ENCODE measurements around the gene CDYL. TPM values are rescaled to one million over a fixed set of nuclear protein-coding genes. Genes with fewer than 3 reads are reported as not detected.

The CDYL gene
- total RNA-seq, 1 donor: 48.4 TPM

DNA sequence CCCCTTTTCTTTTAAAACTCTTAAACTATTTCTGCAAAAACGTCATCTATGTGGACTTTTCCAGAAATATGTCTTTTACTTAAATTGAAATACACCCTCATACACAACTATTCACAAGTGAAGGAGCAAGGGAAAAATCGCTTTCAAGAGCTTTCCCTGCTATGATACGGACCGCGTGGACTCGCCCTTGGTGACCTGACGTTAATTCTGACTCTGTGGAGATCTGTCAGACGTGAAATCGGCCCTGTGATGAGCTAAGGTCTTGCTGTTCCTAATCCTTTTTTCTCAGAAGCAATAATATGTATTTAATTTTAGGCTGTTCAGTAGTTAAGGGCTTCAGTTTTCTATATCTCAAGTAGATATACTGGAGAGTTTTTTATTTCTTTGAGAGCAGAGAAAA, 114.0 kb downstream of the CDYL start:
- no peak for DNase-seq (ENCODE audit: low read depth)
- TF ChIP-seq, protein P1, sequence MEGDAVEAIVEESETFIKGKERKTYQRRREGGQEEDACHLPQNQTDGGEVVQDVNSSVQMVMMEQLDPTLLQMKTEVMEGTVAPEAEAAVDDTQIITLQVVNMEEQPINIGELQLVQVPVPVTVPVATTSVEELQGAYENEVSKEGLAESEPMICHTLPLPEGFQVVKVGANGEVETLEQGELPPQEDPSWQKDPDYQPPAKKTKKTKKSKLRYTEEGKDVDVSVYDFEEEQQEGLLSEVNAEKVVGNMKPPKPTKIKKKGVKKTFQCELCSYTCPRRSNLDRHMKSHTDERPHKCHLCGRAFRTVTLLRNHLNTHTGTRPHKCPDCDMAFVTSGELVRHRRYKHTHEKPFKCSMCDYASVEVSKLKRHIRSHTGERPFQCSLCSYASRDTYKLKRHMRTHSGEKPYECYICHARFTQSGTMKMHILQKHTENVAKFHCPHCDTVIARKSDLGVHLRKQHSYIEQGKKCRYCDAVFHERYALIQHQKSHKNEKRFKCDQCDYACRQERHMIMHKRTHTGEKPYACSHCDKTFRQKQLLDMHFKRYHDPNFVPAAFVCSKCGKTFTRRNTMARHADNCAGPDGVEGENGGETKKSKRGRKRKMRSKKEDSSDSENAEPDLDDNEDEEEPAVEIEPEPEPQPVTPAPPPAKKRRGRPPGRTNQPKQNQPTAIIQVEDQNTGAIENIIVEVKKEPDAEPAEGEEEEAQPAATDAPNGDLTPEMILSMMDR (IDR thresholded peaks at IDR 0.05; ENCODE audit: insufficient read depth, low read length): no peak

DNA sequence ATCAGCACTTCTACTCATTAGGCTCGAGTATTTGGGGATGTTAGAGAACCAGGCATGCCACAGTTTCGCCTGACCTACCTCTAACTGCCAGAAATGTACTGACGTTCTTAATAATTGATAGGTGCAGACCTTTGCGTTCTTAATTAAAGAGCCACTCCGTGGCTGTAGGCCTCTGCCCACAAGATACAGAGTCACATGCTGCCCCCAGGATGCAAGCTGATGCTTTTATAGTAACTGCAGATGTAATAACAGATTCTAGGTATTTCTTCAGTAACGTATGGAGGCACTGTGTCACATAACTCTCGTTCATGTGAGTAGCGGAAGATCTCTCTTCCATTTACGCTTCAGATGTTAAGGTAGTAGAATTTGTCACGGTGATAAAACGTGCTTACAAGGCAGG, 114.4 kb downstream of the CDYL start:
- H3K4me3 ChIP-seq (ENCODE audit: low read depth, low read length): no peak overlapping the region
- TF ChIP-seq, protein P1 (IDR thresholded peaks at IDR 0.05; ENCODE audit: insufficient read depth, low read length): no peak
- no peak for DNase-seq (ENCODE audit: low read depth)

More for the DNA sequence above, 114.0 kb downstream of the CDYL start:
- no peak overlapping the region for H3K4me3 ChIP-seq (ENCODE audit: low read depth, low read length)

DNA sequence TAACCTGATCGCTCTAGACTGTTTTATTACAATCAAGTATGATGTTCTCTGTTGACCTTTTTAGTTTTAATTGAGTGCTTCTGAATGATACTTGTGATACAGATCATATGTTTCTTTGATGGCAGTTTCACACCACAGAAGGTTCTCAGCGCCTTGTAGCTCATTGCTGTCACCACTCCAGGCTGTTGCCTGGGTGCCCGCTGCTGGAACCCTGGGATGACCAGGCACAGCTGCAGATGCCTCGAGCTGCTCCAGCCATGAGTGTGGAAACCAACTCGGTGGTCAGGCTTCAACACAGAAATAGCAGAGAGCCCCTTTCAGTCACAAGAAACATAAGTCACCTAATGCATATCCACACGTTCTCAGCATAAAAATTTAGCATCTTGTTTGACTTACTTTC, 114.9 kb downstream of the CDYL start:
- no peak overlapping the region for H3K4me3 ChIP-seq (ENCODE audit: low read depth, low read length)
- TF ChIP-seq, protein P1 (IDR thresholded peaks at IDR 0.05; ENCODE audit: insufficient read depth, low read length): no peak
- DNase-seq (ENCODE audit: low read depth): no peak

DNA sequence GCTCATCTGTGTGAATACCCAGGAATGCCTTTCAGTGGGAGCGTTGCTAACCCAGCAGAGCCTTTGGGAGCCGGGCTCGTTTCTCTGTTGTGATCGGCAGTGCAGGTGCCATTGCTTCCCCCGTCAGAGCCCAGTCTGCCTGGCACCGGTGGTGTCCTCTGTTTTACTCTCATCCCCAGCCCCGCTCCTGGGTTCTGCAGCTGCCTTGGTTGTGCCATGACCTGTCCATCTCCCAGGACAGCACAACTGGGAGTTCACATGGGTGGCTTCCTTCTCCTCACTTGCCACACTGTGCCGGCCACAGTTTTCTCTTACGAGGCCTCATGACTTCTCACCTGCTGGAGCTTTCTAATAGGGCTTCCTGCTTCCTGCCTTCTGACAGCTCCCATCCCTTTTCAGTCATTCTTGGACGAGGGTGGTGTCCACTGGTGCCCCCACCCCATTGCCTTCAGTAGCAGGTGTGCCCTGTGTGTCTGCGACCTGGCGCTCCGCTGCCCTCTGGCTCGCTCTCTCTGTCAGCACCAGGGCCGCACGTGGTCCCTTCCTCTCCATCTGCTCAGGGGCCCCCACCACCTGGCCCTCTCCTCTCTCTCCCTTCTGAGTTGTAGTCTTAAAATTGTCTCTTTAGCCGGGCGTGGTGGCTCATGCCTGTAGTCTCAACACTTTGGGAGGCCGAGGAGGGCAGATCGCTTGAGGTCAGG, 116.7 kb downstream of the CDYL start:
- DNase-seq (ENCODE audit: low read depth): no peak

DNA sequence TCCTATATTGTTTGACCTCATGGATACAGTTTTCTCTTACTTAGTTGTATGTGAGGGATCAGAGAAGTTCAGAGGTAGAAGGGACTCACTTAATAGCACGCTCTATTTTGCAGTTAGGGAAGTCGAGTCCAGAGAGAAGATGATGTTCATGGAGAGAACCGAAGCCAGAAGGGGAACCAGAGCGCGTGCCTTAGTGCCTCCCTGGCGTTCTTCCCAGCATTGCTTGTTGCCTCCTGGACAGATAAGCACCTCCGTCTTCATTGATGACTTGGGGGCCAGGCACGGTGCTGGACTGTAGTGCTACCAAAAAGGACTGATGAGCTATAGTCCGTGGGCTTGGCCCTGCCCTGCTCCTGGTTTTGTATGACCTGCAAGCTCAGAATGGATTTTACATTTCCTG, 117.8 kb downstream of the CDYL start:
- TF ChIP-seq, protein P1 (IDR thresholded peaks at IDR 0.05; ENCODE audit: insufficient read depth, low read length): no peak
- H3K4me3 ChIP-seq (ENCODE audit: low read depth, low read length): no peak overlapping the region
- no peak for DNase-seq (ENCODE audit: low read depth)

More for the DNA sequence above, 116.7 kb downstream of the CDYL start:
- H3K4me3 ChIP-seq (ENCODE audit: low read depth, low read length): no peak overlapping the region
- TF ChIP-seq, protein P1 (IDR thresholded peaks at IDR 0.05; ENCODE audit: insufficient read depth, low read length): no peak

DNA sequence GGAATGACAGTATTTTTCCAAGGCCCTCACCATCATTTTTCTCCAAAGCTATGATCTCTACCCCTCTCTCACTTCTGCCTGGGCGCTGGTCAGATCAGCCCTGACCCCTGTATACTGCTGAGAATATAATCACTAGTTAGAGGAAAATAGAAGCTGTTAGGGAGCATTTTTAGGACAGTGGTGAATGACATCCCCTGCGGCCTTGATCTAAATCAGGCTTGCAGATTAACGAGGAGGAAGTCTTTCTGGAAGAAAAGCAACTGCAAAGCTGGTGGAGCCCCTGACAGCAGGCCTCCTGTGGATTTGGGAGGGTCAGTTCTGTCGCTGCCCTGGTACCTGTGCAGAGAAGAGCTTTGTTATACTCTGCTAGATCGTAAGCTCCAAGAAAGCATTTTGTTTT, 119.8 kb downstream of the CDYL start:
- no peak overlapping the region for H3K4me3 ChIP-seq (ENCODE audit: low read depth, low read length)
- no peak for DNase-seq (ENCODE audit: low read depth)
- TF ChIP-seq, protein P1 (IDR thresholded peaks at IDR 0.05; ENCODE audit: insufficient read depth, low read length): no peak

DNA sequence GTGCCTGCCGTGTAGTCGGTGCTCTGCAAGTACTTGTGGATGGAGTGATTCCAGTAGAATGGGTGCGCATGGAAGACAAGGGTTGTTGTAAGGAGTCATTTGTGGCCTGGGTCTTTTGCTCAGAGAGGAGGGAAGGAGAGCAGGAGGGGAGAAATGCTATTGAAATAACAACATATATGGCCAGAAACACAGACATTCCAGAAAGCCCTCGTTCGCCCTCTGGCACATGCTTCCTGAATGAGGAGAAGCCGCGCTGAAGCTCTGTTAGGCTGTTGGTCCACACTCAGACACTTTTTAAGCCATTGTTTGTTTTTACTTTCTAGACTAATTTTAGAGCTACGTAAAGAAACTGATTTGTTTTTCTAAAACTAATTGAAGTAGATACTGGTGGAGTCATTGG, 120.2 kb downstream of the CDYL start:
- no peak for DNase-seq (ENCODE audit: low read depth)
- TF ChIP-seq, protein P1 (IDR thresholded peaks at IDR 0.05; ENCODE audit: insufficient read depth, low read length): no peak
- no peak overlapping the region for H3K4me3 ChIP-seq (ENCODE audit: low read depth, low read length)

Data from fibroblast of the aortic adventitia (primary cell).